Activated CD4-positive, alpha-beta T cell treated with anti-CD3 and anti-CD28 coated beads for 4 hours (primary cell): ENCODE data around the gene SYCP2.
A peak's percentile ranks its signal among the peaks of the same experiment; 100 is the strongest.

ENCODE experiments used
- DNase-seq, 2 donors: peaks; one replicate each; pipeline ENCODE4 v3.0.0-alpha.2; 2020

SYCP2 gene

DNA sequence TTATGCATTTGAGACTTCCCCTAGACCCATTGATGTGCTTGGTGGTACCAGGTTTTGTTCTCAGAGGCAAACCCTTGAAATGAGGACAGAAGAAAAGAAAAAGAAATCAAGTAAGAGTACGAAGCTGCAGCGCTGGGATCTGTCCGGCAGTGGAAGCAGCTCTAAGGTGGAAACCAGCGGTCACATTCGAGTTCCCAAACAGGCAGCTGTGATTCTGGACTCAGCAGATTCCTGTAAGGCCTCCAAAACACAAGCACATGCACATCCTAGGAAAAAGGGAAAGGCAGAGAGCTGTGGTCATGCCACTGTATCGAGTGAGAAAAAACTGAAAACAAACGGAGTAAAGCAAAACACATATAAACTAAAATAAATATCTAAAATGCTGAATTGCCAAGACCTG lies 11.3 kb upstream of the SYCP2 start:
- DNase-seq, result no peak

DNA sequence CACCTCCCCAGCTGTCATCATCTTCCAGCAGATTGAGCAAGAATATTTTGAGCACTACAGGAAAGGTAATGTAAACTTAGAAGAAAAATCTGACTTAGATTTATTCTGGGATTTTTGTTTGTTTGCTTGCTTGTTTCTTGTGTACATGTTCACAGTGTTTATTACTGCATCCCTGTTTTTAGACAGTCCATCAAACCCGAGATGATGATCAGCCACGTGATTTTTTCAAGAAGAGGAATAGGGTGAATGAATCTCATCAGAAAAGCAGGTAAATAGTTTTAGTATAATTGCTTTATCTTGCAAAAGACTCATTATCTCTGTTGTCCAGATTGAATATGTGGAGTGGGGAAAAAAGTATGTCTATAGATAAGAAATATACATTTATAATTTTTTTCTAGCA lies 8.8 kb upstream of the SYCP2 start:
- DNase-seq, result no peak

DNA sequence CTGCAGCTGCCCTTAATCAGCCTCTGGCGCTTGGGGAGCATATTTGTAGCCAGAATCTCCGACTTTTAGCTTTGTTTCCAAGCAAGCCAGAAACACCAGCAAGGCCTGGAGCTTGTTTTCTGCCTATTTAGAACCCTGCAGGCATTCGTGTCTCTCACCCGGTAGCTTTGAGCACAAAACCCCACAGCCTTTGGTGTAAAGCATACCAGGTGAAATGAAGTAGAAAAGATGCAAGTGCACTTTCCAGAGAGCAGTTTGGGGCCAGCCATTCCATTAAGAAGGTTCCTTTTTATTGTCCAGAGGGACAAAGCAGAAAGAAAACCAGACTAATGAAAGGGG lies 7.5 kb upstream of the SYCP2 start:
- DNase-seq, result no peak

DNA sequence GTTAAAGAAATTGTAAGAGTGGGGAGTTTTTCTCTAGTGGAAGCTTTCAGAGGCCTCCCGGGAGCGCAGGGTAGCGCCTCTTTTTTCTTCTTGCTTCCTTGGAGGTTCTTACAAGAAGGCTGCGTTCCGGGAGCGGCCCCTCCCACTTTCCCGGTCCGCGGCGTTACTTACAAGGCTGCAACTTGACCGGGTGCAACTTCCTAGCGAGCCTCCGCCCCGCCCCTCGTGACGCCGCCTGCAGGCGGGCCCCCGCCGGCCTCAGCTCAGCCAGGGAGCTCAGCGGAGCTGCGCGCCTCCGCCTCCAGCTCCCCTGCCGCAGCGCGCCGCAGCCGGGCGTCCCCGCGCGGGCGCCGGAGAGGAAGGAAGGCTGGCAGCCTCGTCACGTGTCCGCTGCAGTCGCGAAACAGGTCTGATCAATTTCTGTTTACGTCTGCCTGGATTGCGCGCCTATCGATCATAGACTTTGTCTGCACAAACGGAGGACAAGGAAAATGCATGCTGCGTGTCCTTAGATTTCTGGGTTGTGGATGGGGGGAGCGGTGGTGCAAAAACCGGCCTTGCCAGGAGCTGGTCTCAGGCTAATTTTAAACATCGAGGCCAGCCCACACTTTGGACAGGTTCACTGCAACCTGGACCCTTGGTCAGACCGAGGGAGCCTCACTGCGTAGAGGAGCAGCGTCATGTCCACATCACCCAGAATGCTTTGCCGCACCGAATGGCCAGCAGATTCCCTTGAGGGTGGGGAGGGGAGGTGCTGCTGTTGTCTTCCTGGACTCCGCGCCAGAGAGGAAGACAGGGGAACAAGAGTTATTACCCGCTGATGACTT lies 6.9 kb upstream of the SYCP2 start, which contains the start of the genes FAM217B and PPP1R3D:
TSS of gene FAM217B (plus strand) at position 261 of the 827 bp plus-strand sequence. CDS start 3,555 bp downstream, outside the sequence.
TSS of gene PPP1R3D (minus strand) at position 177 of the 827 bp plus-strand sequence. CDS start 374 bp downstream, outside the sequence.
- DNase-seq, result peak; percentile 83

DNA sequence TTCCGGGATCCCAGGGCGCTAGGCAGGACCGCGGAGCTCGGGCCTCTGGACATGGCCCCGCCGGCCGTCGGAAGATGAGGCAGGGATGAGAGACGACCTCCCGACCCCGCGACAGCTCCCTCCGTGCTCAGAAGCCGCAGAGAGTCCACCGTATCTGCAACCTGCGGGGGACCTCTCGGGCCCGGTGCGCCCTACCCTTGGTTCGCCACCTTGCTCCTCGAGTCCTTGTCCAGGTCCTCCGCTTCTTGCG lies 6.4 kb upstream of the SYCP2 start:
- no peak for DNase-seq

DNA sequence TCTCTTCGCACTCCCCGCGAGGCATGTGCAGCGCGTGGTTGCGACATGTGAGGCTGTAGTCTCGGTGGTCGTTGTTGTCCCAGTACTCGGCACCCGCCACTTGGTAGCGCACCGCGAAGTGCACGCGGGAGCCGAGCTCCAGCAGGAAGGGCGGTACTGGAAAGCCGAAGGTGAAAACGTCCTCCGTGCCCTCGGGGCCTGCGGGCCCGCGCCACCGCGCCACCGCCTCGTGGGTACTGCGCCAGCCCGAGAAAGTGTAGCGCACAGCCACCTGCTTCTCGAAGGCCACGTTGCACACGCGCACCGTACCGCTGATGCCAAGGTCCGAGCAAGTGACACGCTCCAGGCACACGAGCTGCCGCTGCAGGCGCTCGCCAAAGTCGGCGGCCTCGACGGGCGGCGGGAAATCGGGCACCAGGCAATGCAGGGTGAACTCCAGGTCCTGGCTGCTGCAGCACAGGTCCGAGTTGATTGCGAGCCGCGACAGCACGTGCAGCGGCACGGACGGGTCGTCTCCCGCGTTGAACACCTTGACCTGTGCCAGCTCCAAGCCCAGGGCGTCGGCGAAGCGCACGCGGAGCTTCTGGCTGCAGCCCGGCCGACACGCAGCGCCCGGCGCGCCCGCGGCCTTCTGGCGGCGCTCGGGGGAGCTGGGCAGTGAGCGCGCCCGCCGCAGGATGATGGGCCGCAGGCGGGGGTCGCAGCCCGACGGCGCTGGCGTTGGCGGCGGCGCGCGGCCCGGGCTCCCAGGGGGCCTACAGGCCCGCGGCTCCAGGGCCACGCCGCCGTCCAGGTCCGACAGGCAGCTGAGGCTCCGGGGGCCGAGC lies 5.8 kb upstream of the SYCP2 start:
- DNase-seq, result no peak

DNA sequence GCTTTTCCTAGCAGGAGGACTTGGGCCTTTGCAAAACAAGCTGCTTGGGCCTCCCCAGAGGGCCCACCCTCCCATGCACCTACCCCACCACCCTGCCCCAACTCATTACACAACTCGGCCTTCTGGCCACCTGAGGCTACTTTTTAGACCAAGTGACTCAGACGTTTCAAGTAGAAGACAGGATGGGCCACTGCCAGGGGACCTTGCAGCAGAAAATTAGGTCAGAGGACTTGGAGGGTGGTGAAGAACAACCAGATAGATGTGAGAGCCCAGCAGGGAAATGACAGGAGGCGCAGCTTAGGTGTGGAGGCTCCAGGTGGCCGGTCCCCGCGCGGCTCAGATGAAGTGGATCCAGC lies 5.2 kb upstream of the SYCP2 start:
- DNase-seq, result no peak

DNA sequence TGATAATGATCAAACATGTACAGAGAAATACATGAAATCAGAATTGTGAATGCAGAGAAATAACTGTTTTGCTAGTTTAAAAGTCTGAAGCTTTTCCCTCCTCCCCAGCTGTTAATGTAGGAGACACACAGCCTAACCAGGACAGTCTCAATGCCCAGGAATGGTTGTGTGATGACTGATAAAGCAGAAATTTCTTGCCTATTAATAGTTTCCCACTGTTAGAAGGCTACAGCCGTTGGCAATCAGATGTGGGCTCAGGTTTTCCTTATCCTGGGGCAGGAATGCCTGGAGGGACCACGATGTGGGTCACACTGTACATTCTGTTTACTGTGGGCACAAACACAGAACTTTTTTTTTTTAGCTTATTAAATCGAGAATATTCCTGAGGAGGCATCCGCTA lies 4.8 kb upstream of the SYCP2 start:
- no peak for DNase-seq

DNA sequence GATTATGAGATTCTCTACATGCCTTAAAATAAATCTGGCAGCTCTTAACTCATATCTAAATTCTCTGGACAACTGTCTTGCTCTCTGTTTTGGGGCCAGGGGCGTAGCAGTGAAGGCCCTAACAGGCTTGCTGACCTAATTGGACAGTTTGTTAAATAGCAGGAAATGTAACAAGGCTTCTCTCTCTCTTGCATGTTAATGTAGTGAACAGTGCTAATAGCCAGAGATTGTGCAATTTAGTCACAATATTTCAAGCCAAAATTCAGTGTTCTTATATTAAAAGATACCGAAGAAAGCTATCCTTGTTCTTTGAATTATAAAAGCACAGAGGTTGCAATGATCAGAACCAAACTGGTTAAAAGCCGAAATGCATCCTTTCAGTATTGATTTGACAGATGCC lies 3.7 kb upstream of the SYCP2 start:
- DNase-seq, result no peak

DNA sequence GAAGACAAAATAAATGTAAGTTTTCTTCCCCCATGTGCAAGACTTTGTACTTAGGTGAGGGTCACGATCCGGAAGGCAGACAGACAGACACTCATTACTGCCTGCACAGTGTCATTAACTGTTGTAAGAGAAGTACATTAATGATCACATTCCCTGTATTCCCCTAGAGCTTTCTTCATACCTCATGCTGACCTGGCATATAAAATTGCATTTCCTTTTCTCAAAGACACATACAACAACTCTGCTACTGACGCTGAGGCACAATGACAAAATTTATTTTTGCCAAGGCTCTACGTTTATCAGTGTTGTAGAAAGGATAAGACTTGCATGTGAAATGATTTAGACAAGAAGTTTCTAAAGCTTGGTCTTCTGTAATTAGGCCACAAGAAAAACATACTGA lies 3.0 kb upstream of the SYCP2 start:
- DNase-seq, result no peak

DNA sequence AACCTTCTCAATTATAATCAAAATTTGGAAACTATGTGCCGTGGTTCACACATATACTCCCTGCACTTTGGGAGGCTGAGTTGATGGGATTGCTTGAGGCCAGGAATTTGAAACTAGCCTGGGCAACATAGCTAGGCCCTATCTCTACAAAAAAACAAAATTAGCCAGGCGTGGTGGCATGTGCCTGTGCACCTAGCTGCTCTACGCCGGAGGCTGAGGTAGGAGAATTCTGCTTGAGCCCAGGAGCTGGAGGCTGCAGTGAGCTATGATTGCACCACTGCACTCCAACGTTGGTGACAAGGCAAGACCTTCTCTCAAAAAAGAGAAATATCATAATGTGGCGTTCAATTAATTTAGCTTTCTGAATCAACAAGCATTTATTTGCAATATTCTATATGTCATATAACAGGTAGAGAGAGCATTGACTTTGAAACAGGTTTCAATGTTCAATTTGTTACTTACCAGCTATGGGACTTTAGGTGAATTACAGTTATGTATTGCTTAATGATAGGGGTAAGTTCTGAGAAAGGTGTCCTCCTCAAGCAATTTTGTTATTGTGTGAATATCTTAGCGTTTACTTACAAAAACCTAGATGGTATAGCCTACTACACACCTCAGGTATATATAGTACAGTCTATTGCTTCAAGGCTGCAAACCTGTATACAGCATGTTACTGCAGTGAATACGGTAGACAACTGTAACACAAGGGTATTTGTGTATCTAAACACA lies 2.2 kb upstream of the SYCP2 start:
- no peak for DNase-seq

DNA sequence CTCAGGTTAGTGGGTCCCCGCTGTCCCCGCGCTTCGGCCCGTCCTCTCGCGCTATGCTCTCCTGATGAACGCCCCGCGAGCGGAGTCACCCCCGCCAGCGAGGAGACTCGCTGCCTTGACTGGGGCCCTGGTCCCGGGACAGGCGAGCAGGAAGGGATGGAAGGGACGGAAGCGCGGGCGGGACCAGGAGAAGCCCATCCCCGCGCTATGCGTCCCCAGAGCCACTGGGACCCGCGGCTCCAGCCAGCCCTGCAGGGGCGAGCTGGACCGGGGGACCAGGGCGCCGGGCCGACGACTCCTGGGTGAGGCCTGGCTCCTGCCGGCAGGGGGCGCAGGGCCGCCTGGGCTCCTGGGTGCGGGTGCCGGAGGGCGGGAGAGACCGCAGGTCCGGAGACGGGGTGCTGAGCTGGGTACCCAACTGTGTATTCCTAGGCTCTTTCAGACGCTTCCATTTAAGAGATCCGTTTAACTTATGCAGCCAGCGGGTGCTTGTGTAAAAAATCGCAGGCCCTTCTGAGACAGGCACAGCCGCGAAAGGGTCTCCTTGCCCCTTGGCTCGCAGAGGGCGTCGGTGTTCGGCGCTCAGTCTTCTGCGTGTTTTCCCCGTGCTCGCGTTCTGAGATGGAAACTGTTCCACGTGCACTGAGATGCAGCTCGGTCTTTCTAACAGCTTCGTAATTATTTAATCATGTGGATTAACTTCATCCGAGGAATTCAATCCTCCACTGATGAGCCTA lies 580 bp upstream of the SYCP2 start:
- DNase-seq, result peak; percentile 74 to 77

DNA sequence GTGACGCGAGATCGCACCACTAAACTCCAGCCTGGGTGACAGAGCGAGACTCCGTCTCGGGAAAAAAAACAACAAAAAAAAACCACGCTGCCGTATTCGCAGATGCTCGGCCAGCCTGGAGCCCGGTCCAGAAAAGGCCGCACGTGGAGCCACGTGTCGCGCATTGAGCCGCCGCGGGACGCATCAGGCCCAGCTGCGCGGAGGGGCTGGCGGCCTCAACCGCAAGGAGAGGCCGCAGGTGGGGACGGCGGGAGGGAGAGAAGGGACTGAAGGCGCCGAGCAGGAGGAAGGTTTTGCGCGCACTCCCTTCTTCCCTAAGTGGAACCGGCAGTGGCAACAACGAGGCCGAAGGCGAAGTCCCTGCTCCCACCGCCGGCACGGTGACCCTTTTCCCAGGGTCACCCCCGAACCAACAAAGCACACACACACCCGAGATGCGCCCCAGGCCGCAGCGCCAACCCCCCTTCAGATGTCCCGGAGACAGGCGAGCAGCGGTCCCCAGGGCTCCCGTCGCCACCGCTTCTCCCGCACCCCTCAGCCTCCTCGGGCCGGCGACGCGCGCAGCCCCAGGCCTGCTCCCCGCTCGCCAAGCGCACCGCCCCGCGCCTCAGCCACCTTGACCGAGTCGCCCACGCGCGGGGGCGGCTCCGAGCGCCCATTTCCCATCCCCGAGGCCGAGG lies 681 bp downstream of the SYCP2 start:
- DNase-seq, result no peak

DNA sequence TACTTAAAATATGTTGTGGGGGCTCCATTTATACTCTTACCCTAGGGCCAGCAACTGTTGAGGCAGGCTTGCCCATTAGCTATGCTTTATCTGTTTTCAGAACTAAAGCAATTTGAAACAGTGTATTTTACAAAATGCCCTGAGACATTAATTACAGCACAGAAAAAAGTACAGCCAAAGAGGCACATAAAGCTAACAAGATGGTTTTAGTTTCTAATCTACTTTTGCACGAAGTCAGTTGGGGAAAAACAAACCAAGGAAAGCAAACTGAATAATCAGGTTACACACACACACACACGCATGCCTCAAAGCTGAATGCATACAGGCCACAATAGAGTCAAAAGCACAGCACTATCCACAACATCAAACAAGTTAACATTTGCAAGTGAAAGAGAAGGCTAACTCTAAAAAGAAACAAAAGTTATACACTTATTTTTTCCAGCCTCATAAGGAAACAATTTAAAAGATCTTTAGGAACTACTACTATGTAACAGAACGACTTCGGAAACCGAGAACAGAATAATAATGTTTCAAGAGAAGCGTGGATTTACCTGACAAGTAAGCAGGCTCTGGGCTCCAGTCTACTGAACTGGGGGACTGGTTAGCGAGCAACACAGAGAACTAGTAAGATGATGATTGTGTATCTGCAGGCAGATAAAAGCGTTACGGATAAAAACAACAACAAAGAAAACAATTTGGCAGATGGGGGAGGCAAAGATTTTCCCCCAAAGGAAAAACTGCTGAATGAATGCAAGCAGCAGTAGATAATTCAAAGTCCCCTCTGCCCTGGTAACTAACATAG lies 1.7 kb downstream of the SYCP2 start:
- DNase-seq, result no peak

DNA sequence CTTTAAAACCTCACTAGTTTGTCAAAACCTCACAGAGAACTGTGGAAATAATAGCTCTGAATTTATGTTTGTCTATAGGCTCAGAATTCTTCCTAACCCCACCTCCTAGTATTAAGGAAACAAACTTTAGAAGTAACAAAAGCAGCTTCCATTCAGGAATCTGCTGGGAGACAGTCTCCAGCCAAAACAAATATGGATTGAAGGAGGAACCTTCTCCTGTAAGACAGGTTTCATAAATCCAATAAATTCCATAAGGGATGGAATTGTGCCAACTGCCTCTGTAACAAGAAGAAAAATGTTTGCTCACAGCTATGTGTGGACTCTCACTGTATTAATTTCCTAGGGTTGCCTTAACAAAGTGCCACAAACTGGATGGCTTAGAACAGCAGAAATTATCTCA lies 7.5 kb downstream of the SYCP2 start:
- no peak for DNase-seq

DNA sequence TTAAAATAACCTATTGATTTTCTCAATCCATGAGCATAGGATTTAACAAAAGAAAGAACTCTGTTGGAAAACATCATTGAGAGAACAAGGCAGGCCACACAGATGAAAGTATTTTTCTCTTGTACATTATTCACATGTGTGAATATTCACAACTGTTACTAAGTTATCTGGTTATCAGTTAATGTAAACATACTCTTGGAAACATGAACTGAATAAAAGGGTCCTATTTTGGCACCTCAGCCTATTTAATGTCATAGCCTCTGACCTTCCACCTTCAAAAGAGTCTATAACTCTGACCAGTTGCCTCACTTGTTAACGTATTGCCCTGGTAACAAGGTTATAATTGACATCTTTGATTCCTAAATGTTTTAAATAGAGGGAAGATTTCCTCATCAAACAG lies 8.1 kb downstream of the SYCP2 start:
- no peak for DNase-seq

DNA sequence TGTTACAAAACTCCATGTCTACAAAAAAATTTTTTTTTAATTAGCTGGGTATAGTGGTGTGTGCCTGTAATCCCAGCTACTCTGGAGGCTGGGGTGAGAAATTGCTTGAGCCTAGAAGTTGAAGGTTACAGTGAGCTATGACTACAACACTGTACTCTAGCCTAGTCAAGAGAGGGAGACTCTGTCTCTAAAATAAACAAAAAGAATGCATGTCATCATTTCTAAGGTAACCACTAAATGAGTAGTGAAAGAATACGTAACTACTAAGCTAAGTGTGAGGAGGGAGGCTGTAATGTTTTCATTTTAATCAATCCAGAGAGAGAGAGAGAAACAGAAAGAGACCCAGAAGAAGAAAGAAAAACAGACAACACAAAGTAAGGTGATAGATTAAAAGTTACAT lies 9.9 kb downstream of the SYCP2 start:
- no peak for DNase-seq

DNA sequence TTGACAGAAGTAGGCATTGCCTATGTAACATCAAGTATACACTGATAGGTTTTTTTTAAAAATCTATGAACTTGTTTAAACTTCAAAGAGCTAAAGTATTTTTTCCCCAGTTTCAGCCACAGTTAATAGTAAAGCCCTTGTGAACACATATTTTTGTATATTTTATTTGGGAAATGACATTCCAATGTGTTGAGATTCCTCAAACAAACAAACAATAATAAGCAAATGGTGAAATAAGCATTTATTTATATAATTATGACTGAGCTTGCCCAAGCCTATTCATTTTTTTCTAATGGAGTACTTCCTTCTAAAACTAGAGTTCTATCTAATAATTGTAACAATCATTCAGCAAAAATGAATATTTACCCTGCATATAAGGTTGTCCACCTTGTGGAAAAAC lies 12.5 kb downstream of the SYCP2 start:
- no peak for DNase-seq

DNA sequence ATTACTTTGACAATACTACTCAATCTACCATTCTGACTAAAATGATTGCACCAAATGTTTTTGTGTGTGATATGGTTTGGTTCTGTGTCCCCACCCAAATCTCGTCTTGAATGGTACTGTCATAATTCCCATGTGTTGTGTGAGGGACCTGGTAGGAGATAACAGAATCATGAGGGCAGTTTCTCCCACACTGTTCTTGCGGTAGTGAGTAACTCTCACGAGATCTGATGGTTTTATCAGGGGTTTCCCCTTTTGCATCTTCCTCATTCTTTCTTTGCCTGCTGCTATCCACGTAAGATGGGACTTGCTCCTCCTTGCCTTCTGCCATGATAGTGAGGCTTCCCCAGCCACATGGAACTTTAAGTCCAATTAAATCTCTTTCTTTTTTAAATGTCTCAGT lies 20.8 kb downstream of the SYCP2 start:
- DNase-seq, result no peak

DNA sequence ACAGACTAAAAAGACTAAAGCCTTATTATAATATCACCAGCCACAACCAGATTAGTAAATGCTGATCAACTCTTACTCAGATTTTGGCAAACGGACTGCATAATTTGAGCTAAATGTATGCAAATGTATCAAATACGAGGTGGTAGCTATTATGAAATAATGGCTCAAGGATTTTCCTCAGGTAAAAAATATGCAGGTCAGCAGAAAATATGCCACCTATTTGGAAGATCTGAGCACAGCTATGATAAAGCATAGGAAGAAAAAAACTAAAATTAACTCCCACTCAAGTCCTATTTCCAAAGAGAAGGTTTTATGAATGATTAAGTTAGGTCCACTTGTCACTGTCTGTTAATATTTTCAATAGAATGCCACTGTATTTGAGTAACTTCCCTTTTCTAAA lies 22.4 kb downstream of the SYCP2 start:
- no peak for DNase-seq

DNA sequence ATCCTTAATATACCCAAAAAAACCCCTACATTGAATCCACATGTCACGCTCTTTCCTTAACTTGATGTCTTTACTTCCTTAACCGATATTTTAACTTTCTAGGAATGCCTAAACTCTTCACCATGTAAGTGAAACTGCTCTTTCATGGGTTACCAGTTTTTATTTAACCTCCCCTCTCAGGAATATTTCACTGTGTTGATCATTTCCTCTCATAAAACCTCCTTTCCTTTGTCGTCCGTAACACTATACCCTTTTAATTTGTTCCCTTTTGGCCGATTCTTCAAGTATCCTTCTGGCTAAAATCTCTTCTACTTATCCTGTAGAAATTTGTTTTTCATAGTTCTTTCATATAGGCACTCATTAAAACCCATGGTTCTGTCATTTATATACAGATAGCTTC lies 24.6 kb downstream of the SYCP2 start:
- no peak for DNase-seq

DNA sequence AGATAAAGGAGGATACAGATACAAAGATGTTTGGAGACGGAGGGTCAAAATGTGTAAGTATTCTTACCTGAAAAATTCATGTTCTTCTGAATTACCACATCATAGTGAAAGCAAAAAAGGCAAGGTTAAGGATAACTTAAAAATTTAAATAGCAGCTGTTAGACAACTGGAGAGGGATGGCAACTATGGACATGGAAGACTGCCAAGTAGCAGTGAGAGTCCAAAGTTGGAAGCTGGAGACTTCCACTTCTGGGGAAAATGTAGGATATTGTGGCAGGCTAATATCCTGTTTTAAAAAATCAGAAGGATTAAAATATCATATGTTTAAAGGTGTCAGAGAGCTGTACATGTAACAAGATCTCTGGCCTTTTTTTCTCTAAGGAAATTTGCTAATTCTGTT lies 29.8 kb downstream of the SYCP2 start:
- no peak for DNase-seq
